Measurements from ENCODE around the gene SELENON. TPM values are rescaled to one million over a fixed set of nuclear protein-coding genes. Genes with fewer than 3 reads are reported as not detected.
A peak's percentile ranks its signal among the peaks of the same experiment; 100 is the strongest.

Gene SELENON
- total and polyA plus RNA-seq, 7 donors = 25.3 to 104 (median 39.3) TPM

DNA sequence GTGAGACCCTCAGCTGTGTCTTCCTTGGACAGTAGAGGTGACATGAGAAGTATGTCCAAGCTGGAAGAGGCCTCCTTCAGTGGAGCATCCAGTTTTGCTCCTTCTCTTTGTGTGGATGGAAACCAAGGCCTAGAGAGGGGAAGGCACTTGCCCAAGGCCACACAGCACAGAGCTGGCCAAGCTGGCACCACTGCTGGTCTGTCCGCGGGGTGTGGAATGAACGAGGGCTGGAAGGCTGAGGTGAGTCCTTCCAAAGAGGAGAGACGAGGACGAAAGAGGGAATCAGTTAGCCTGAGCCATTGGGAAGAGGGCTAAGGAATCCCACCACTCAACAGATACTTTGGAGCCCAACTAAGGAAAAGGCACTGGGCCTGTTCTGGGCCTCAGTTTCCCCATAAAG, 27.8 kb upstream of the SELENON start:
- 80 to 98% (median 91%) methylated on average over 5 of the region's 5 CpGs for WGBS, 3 donors
- no peak for TF ChIP-seq CTCF (IDR thresholded peaks at IDR 0.05)
- ATAC-seq (peak in 1 of 4 donors; percentile 11), DNase-seq (no peak)
- intact Hi-C loops (cut with DNase I) = no loop called here
- Histone ChIP-seq H3K9me3 (no peaks in the 10 kb centered on the region), H3K4me1 (peaks cover 19% of the 10 kb centered on the region), H3K27ac (peak overlapping the region; percentile 64), H3K4me3 (no peak overlapping the region), H3K36me3 (ENCODE audit: insufficient read depth in 1 of 2, low read depth in 1 of 2) (no peaks in the 10 kb centered on the region), H3K27me3 (ENCODE audit: insufficient read depth in 3 of 3, low read length in 2 of 3) (no peaks in the 10 kb centered on the region)

DNA sequence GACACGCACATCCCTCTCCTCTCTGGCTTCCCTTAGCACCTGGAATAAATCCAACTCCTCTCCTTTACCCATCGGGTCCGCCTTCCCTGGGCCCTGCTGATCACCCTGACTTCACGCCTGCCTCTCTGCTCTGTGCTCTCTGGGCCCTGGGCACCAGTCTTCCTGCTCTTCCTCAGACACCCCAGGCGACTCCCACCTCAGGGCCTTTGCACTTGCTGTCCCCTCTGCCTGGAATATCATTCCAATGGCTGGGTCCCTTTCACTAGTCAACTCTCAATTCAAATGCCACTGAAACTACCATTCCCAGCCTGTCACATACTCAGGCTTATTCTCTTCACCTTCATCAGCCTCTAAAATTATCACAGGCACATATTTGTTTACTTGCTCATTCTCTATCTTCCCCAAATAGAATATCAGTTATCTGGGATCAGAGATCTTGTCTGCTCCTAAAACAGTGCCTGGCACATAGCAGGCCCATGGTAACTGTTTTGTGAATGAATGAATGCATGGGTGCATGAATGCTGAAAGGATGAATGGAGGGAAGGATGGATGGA, 27.2 kb upstream of the SELENON start:
- Histone ChIP-seq H3K27ac (peak overlapping the region; percentile 64), H3K36me3 (ENCODE audit: insufficient read depth in 1 of 2, low read depth in 1 of 2) (no peaks in the 10 kb centered on the region), H3K4me3 (no peak overlapping the region), H3K4me1 (peaks cover 19% of the 10 kb centered on the region), H3K27me3 (ENCODE audit: insufficient read depth in 3 of 3, low read length in 2 of 3) (no peaks in the 10 kb centered on the region), H3K9me3 (no peaks in the 10 kb centered on the region)
- 77 to 87% (median 79%) methylated on average over 5 of the region's 5 CpGs for WGBS, 3 donors
- DNase-seq = no peak
- TF ChIP-seq CTCF (IDR thresholded peaks at IDR 0.05) = no peak
- peak; percentile 52 to 78 (median 72) for ATAC-seq
- intact Hi-C loops (cut with DNase I) = no loop called here

DNA sequence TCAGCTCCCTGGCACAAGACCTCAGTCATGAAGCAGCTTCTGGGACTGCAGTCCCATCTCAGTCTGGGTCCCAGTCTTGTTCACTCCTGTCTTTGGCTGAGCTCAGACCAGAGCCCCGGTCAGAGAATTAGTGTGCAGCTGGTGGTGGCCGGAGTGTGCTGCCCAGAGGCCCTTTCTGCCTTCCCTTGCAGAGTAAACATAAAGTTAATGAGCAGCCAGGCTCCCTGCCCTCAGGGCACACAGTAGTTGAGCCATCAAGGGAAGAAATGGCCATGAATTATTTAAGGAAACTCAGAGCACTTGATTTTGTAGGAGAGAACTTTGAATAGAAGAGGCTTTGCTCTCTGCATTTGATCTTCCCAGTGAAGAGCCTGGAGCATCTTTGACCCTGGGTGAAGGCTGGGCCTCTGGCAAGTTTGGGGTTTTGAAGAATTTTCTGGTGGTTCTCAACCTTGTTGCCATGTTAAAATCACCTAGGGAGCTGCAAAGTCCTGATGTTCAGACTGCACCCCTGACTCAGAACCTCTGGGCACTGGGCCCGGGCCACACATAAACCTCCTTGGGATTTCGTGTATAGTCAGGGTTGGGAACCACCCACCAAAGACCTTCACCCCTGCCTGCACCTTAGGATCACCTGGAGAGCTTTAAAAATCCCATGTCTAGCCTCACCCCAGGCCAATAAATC, 26.4 kb upstream of the SELENON start:
- WGBS, 3 donors = 74 to 86% (median 82%) methylated on average over 4 of the region's 4 CpGs
- intact Hi-C loops (cut with DNase I) = no loop called here
- no peak overlapping the region for H3K4me3 ChIP-seq
- no peak overlapping the region for H3K27ac ChIP-seq
- DNase-seq (no peak), ATAC-seq (no peak)
- TF ChIP-seq CTCF (IDR thresholded peaks at IDR 0.05) = no peak
- no peaks in the 10 kb centered on the region for H3K27me3 ChIP-seq (ENCODE audit: insufficient read depth in 3 of 3, low read length in 2 of 3)
- H3K9me3 ChIP-seq = no peaks in the 10 kb centered on the region
- H3K4me1 ChIP-seq = peaks cover 19% of the 10 kb centered on the region
- no peaks in the 10 kb centered on the region for H3K36me3 ChIP-seq (ENCODE audit: insufficient read depth in 1 of 2, low read depth in 1 of 2)

- TF ChIP-seq CTCF (IDR thresholded peaks at IDR 0.05) = no peak
- H3K4me3 ChIP-seq = no peak overlapping the region
- ATAC-seq (no peak), DNase-seq (no peak)
- intact Hi-C loops (cut with DNase I) = no loop called here
- H3K4me1 ChIP-seq = peaks cover 19% of the 10 kb centered on the region
- no peaks in the 10 kb centered on the region for H3K27me3 ChIP-seq (ENCODE audit: insufficient read depth in 3 of 3, low read length in 2 of 3)
- H3K36me3 ChIP-seq (ENCODE audit: insufficient read depth in 1 of 2, low read depth in 1 of 2) = no peaks in the 10 kb centered on the region
- no peak overlapping the region for H3K27ac ChIP-seq
- no peaks in the 10 kb centered on the region for H3K9me3 ChIP-seq
- 82 to 86% (median 84%) methylated on average over 13 of the region's 13 CpGs for WGBS, 3 donors
Measured at GRCh38 chr1:25774206-25774803, 25.7 kb upstream of the SELENON start.
